GM19468 (cell line): Measurements from ENCODE around the gene SRGAP2C.
"Not testable (repeated sequence)": the region's sequence is repeated elsewhere in the genome, so short reads cannot be mapped to it uniquely, and the experiment has no call there.

Experiments
- ATAC-seq: cut with Tn5 transposase; IDR thresholded peaks from one replicate; pipeline ENCODE4 v1.9.1; 2021; ENCODE audit warnings: mild to moderate bottlenecking, moderate library complexity, moderate number of reproducible peaks; ENCODE audit not compliant: unreplicated experiment; ENCODE audit errors: extremely low read depth

Gene SRGAP2C

DNA sequence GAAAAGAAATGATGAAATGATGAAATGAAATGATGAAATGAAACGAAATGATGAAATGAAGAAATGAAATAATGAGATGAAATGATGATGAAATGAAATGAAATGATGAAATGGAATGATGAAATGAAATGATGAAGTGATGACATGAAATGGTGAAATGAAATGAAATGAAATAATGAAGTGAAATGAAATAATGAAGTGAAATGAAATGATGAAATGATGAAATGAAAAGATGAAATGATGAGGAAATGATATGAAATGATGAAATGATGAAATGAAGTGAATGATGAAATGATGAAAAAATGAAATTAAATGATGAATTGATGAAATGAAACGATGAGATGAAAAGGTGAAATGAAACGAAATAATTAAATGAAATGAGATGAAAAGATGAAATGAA is 215.3 kb downstream of the SRGAP2C start:
- ATAC-seq: not testable (repeated sequence)

DNA sequence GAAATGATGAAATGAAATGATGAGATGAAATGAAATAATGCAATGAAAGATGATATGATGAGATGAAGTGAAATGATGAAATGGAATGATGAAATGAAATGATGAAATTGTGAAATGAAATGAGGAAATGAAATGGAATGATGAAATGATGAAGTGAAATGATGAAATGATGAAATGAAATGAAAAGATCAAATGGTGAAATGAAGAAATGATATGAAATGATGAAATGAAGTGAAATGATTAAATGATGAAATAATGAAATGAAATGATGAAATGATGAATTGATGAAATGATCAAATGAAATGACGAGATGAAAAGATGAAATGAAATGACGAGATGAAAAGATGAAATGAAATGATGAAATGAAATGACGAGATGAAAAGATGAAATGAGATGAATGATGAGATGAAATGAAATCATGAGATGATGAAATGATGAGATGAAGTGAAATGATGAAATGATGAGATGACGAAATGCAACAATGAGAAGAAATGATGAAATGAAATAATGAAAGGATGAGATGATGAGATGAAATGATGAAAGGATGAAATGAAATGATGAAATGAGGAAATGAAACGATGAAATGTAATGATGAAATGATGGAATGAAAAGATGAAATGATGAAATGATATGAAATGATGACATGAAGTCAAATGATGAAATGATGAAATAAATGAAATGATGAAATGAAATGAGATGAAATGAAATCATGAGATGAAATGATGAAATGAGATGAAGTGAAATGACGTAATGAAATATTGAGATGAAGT is 216.0 kb downstream of the SRGAP2C start:
- ATAC-seq: not testable (repeated sequence)

GRCh38 chr1:121401375-121401955 is 216.7 kb downstream of the SRGAP2C start:
- ATAC-seq: not testable (repeated sequence)

DNA sequence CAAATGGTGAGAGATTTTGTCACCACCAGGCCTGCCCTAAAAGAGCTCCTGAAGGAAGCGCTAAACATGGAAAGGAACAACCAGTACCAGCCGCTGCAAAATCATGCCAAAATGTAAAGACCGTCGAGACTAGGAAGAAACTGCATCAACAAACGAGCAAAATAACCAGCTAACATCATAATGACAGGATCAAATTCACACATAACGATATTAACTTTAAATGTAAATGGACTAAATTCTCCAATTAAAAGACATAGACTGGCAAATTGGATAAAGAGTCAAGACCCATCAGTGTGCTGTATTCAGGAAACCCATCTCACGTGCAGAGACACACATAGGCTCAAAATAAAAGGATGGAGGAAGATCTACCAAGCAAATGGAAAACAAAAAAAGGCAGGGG is 218.5 kb downstream of the SRGAP2C start:
- not testable (repeated sequence) for ATAC-seq

DNA sequence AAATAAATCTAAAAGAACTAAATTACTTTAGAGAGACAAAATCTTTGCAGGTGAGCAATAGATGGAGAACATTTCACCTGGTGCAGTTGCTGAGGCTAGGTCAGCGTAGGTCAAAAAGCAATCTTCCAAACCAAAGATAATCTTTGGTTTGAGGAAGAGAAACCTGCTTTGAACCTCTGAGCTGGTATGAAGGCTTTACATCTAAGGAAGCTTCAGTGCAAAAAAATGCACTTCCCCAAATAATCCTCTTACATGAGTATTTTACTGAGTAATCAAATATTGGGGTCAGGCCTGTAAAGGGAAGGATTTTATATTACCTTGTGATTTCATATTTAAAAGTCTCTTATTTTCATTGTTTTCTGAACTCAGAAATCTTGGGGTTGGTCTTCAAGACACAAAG is 223.6 kb downstream of the SRGAP2C start:
- ATAC-seq: no peak

GRCh38 chr1:121413821-121414220 is 229.0 kb downstream of the SRGAP2C start:
- ATAC-seq: no peak

DNA sequence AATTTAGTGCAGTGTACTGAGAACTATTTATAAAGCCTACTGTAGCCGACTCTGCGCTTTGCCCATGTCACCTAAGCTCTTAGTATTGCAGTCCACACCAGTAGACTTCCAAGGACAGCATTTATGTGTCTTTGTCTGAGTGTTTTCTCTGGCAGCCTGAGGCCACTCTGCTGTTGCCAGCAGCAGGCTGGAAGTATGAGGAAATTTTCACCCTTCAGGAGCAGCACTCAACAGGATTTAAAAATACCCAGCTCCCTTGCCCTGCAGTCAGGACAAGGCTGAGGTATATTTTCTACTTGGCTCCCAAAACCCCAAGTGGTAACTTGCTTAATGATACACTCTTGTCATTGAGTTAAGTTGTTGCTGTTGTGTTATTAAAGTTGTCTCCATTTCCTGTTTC is 230.1 kb downstream of the SRGAP2C start:
- no peak for ATAC-seq

DNA sequence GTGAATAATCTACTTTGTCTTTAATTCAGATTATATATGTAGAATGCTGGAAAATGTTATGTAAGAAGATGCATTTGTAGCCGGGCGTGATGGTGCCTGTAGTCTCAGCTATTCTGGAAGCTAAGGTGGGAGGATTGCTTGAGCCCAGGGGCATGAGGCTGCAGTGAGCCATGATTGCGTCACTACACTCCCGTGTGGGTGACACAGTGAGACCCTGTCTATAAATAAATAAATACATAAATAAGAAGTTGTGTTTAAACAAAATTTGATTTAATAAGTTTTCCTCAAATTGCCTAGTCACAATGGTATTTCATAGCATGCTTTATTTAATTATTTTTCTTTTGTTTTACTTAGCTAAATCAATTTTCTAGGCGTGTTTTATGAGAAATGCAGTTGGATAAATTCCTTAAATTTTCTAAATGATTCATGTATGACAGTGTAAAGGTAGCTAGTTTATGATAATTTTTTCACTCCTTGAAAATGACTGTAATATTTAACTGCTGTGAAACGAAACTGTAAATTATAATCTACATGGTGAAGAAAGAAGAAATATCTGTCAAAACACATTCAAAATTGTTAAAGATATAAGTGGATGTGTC is 232.6 kb downstream of the SRGAP2C start:
- no peak for ATAC-seq

DNA sequence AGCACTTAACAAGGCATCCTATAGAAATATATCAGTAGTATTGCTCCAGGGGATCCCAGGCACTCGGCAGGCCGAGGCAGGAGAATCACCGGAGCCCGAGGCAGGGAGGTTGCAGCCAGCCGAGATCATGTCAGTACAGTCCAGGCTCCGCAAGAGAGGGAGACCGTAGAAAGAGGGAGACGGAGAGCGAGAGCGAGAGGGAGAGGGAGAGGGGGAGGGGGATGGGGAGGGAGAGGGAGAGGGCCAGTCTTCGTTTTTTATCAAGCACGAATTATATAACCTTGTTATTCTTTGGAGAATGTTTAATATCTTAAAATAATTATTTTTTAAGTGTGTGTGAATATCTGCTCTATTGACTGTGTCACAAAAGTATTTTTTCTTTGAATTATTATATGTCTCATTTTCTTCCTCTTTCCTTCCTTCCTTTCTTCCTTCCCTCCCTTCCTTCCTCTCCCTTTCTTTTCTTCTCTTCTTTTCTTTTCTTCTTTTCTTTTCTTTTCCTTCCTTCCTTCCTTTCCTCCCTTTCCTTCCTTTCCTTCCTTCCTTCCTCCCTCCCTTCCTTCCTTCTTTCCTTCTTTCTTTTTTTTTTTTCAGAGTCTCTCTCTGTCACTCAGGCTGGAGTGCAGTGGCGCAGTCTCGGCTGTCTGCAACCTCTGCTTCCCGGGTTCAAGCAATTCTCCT is 233.7 kb downstream of the SRGAP2C start:
- no peak for ATAC-seq

- ATAC-seq: not testable (repeated sequence)
Observed at GRCh38 chr1:121419050-121419615, 234.4 kb downstream of the SRGAP2C start.

- not testable (repeated sequence) for ATAC-seq
Observed at GRCh38 chr1:121421490-121421889, 236.7 kb downstream of the SRGAP2C start.

- not testable (repeated sequence) for ATAC-seq
Observed at GRCh38 chr1:121423956-121424355, 239.2 kb downstream of the SRGAP2C start.

DNA sequence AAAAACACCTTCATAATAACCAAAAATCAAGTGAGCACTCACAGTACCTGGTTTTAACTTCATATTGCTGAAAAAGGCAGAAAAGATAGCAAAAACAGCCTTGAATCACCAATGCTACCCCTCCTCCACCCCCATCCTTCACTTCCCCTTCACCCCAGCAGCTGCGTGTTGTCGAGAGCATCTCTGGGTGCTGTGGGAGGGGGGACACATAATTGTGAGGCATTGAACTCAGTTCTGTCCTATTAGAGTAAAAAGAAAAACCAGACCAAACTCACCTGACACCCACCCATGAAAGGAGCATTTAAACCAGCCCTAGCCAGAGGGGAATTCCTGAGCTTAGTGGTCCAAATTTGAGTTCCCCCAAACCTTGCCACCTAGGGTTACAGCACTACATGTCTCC is 248.7 kb downstream of the SRGAP2C start:
- not testable (repeated sequence) for ATAC-seq

DNA sequence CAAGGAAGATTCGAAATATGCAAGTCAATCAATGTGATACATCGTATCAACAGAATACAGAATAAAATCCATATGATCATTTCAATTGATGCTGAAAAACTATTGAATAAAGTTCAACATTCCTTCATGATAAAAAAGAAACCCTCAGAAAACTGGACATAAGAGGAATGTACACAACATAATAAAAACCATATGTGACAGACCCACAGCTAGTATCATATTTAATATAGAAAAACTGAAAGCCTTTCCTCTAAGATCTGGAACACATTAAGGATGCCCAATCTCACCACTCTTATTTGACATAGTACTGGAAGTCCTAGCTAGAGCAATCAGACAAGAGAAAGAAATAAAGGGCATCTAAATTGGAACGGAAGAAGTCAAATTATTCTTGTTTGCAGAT is 254.1 kb downstream of the SRGAP2C start:
- not testable (repeated sequence) for ATAC-seq

DNA sequence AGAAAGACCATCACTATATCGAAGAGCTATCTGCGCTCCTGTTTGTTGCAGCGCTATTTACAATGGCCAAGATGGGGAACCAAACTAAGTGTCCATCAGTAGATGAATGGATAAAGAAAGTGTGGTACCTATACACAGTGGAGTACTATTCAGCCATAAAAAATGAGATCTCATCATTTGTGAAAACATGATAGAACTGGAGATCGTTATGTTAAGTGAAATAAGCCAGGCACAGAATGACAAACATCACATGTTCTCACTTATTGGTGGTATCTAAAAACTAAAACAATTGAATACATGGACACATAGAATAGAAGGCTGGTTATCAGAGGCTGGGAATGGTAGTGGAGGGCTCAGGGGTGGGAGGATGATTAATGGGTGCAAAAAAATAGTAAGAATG is 256.2 kb downstream of the SRGAP2C start:
- ATAC-seq: no peak
